ENCODE measurements around the gene GSTCD. TPM values are rescaled to one million over a fixed set of nuclear protein-coding genes. Genes with fewer than 3 reads are reported as not detected.
"Not testable (repeated sequence)": the region's sequence is repeated elsewhere in the genome, so short reads cannot be mapped to it uniquely, and the experiment has no call there.

GSTCD gene
- polyA plus RNA-seq, 1 experiment = 12.1 TPM

DNA sequence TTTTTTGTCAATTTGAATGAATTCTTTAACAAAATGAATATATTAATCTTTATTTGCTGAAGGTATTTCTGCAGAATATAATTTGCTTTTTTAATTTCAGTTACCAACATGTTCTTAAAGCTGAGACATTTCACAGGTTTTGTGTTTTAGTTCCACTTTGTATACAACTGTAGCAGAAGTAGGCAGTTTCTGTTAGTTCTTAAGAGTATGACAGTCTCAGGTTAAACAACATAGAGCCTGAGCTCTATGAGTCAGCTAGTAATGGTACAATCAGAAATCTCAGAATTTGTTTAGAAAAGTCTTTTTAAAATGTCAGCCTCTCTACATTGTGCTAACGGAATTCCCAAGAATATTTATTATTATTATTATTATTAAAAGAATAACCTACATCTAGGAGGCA, 50.4 kb downstream of the GSTCD start:
- Histone ChIP-seq H3K27ac (ENCODE audit: low read depth, low read length) (no peak overlapping the region), H3K4me3 (ENCODE audit: low read depth, low read length) (no peak overlapping the region), H3K9me3 (ENCODE audit: control insufficient read depth, insufficient read depth, low read length) (no peaks in the 10 kb centered on the region), H3K27me3 (ENCODE audit: control insufficient read depth, insufficient read depth, low read length) (no peaks in the 10 kb centered on the region)
- ChIA-PET CTCF (interaction anchor here (2.0 kb wide), 1 partner anchor 44 kb away, joined by 6 read pairs; no protein-coding TSS in a partner anchor), POLR2A (no interaction called here)
- DNase-seq (ENCODE audit: low read depth, low spot score) = no peak
- no peak for TF ChIP-seq CTCF (IDR thresholded peaks at IDR 0.05; ENCODE audit: low read depth, low read length)

DNA sequence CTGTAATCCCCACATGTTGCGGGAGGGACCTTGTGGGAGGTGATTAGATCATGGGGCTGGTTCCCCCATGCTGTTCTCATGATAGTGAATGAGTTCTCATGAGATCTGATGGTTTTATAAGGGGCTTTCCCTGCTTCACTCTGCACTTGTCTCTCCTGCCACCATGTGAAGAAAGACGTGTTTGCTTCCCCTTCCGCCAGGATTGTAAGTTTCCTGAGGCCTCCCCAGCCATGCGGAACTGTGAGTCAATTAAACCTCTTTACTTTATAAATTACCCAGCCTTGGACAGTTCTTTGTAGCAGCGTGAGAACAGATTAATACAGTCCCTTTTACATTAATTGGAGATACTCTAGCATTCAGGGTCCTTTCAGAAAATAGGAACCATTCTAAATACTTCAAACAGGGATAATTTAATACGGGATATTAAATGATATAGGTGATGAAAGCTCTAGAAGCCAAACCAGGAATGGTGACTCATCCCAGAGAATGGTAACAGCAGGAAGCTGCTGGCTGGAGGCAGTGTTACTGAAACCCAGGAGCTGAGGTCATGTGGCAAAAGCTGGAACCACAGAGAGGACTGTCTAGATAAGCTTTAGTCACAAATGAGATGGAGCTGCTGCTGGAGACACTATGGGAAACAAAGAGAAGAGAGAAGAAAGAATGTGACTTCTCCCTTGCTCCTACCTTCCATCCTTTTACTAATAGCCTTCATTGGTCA, 57.3 kb downstream of the GSTCD start:
- no peak overlapping the region for H3K4me3 ChIP-seq (ENCODE audit: low read depth, low read length)
- H3K27me3 ChIP-seq (ENCODE audit: control insufficient read depth, insufficient read depth, low read length) = no peaks in the 10 kb centered on the region
- TF ChIP-seq CTCF (IDR thresholded peaks at IDR 0.05; ENCODE audit: low read depth, low read length) = 0 out of 2 replicates have a peak, but pooled peaks have one; percentile 2
- POLR2A ChIA-PET = no interaction called here
- peak; percentile 57 for DNase-seq (ENCODE audit: low read depth, low spot score)
- H3K27ac ChIP-seq (ENCODE audit: low read depth, low read length) = no peak overlapping the region
- H3K9me3 ChIP-seq (ENCODE audit: control insufficient read depth, insufficient read depth, low read length) = no peaks in the 10 kb centered on the region
- CTCF ChIA-PET = interaction anchor here (0.9 kb wide), 1 partner anchor 50 kb away, joined by 3 read pairs; no protein-coding TSS in a partner anchor

GRCh38 chr4:105767579-105767978, 59.0 kb downstream of the GSTCD start:
- ChIA-PET POLR2A (no interaction called here), CTCF (interaction anchor here (0.6 kb wide), 1 partner anchor 18 kb away, joined by 4 read pairs; no protein-coding TSS in a partner anchor)
- no peak for TF ChIP-seq CTCF (IDR thresholded peaks at IDR 0.05; ENCODE audit: low read depth, low read length)
- H3K9me3 ChIP-seq (ENCODE audit: control insufficient read depth, insufficient read depth, low read length) = no peaks in the 10 kb centered on the region
- H3K27me3 ChIP-seq (ENCODE audit: control insufficient read depth, insufficient read depth, low read length) = no peaks in the 10 kb centered on the region
- no peak overlapping the region for H3K27ac ChIP-seq (ENCODE audit: low read depth, low read length)
- no peak for DNase-seq (ENCODE audit: low read depth, low spot score)
- H3K4me3 ChIP-seq (ENCODE audit: low read depth, low read length) = no peak overlapping the region

DNA sequence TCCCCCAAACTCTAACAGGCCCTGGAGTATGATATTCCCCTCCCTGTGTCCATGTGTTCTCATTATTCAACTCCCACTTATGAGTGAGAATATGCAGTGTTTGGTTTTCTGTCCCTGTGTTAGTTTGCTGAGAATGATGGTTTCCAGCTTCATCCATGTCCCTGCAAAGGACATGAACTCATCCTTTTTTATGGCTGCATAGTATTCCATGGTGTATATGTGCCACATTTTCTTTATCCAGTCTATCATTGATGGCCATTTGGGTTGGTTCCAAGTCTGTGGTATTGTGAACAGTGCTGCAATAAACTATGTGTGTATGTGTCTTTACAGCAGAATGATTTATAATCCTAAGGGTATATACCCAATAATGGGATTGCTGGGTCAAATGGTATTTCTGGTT, 61.9 kb downstream of the GSTCD start:
- H3K27ac ChIP-seq (ENCODE audit: low read depth, low read length); H3K27me3 ChIP-seq (ENCODE audit: control insufficient read depth, insufficient read depth, low read length); POLR2A ChIA-PET; CTCF ChIA-PET; H3K9me3 ChIP-seq (ENCODE audit: control insufficient read depth, insufficient read depth, low read length); DNase-seq (ENCODE audit: low read depth, low spot score); H3K4me3 ChIP-seq (ENCODE audit: low read depth, low read length): not testable (repeated sequence)

DNA sequence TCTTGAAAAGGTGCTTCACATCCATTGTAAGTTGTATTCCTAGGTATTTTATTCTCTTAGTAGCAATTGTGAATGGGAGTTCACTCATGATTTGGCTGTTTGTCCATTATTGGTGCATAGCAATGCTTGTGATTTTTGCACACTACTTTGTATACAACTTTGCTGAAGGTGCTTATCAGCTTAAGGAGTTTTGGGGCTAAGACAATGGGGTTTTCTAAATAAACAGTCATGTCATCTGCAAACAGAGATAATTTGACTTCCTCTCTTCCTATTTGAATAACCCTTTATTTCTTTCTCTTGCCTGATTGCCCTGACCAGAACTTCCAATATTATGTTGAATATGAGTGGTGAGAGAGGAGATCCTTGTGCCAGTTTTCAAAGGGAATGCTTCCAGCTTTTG, 63.5 kb downstream of the GSTCD start:
- H3K27ac ChIP-seq (ENCODE audit: low read depth, low read length); H3K9me3 ChIP-seq (ENCODE audit: control insufficient read depth, insufficient read depth, low read length); H3K4me3 ChIP-seq (ENCODE audit: low read depth, low read length); H3K27me3 ChIP-seq (ENCODE audit: control insufficient read depth, insufficient read depth, low read length); DNase-seq (ENCODE audit: low read depth, low spot score); POLR2A ChIA-PET; CTCF ChIA-PET: not testable (repeated sequence)

- H3K27me3 ChIP-seq (ENCODE audit: control insufficient read depth, insufficient read depth, low read length); CTCF ChIA-PET; POLR2A ChIA-PET; H3K9me3 ChIP-seq (ENCODE audit: control insufficient read depth, insufficient read depth, low read length); DNase-seq (ENCODE audit: low read depth, low spot score); H3K27ac ChIP-seq (ENCODE audit: low read depth, low read length); H3K4me3 ChIP-seq (ENCODE audit: low read depth, low read length): not testable (repeated sequence)
Observed at GRCh38 chr4:105775760-105776415, 67.3 kb downstream of the GSTCD start.
